ENCODE data around the gene PTGR3.

GRCh38 chr18:75160364-75160763, 48.6 kb downstream of the PTGR3 start:
- TF ChIP-seq POLR2A (IDR thresholded peaks at IDR 0.05) (no peak), CTCF (IDR thresholded peaks at IDR 0.05) (no peak)
